ENCODE results near the gene UNC13B.

- TF ChIP-seq CTCF (IDR thresholded peaks at IDR 0.05) (no peak), EP300 (IDR thresholded peaks at IDR 0.05) (no peak), POLR2A (IDR thresholded peaks at IDR 0.05) (no peak), POLR2AphosphoS5 (IDR thresholded peaks at IDR 0.05) (no peak)
Measured at GRCh38 chr9:35348109-35348508, 186.3 kb downstream of the UNC13B start.

All from sigmoid colon (tissue), 4 donors.